NCI-H345 treated with DMSO at 0.1 percent for 48 hours (cell line): Measurements from ENCODE around the gene IFNAR2.

Experiments used
- DNase-seq: peaks from one replicate; lab custom pipeline; 2025; ENCODE audit not compliant: unreplicated experiment; lab: John Stamatoyannopoulos, UW

IFNAR2 gene

GRCh38 chr21:33266050-33266788, 36.5 kb downstream of the IFNAR2 start, which contains the start of gene IL10RB:
Gene IL10RB (plus strand): TSS chr21:33266367. CDS start chr21:33266466, 99 bp downstream.
- peak; percentile 72 for DNase-seq

GRCh38 chr21:33266789-33267135, 37.0 kb downstream of the IFNAR2 start:
- DNase-seq: no peak

GRCh38 chr21:33267250-33267649, 37.5 kb downstream of the IFNAR2 start:
- no peak for DNase-seq

- no peak for DNase-seq
These were observed 38.6 kb downstream of the IFNAR2 start for GRCh38 chr21:33268393-33268736.

- peak; percentile 81 for DNase-seq
These were observed 39.2 kb downstream of the IFNAR2 start for GRCh38 chr21:33268737-33269441.

GRCh38 chr21:33270986-33271385, 41.2 kb downstream of the IFNAR2 start:
- no peak for DNase-seq

GRCh38 chr21:33273044-33273443, 43.3 kb downstream of the IFNAR2 start:
- no peak for DNase-seq

GRCh38 chr21:33278721-33279120, 49.0 kb downstream of the IFNAR2 start:
- no peak for DNase-seq

GRCh38 chr21:33279330-33279820, 49.6 kb downstream of the IFNAR2 start:
- DNase-seq: no peak
